GM19324 (cell line): Measurements from ENCODE around the gene PTX3.

Source experiments
- ATAC-seq: cut with Tn5 transposase; IDR thresholded peaks from one replicate; pipeline ENCODE4 v1.9.1; 2021; ENCODE audit warnings: mild to moderate bottlenecking, moderate library complexity; ENCODE audit not compliant: unreplicated experiment, low FRiP score

PTX3 gene

GRCh38 chr3:157420606-157421130, 16.0 kb upstream of the PTX3 start:
- no peak for ATAC-seq

GRCh38 chr3:157423337-157423736, 13.3 kb upstream of the PTX3 start:
- no peak for ATAC-seq

- ATAC-seq: no peak
Observed at GRCh38 chr3:157427901-157428300, 8.7 kb upstream of the PTX3 start.

GRCh38 chr3:157428853-157429252, 7.8 kb upstream of the PTX3 start:
- no peak for ATAC-seq

- ATAC-seq: no peak
Observed at GRCh38 chr3:157429708-157430107, 6.9 kb upstream of the PTX3 start.

GRCh38 chr3:157438194-157438730, 1.6 kb downstream of the PTX3 start:
- no peak for ATAC-seq

GRCh38 chr3:157441102-157441624, 4.5 kb downstream of the PTX3 start:
- no peak for ATAC-seq

GRCh38 chr3:157442729-157443128, 6.1 kb downstream of the PTX3 start:
- ATAC-seq: no peak

- no peak for ATAC-seq
Observed at GRCh38 chr3:157443905-157444796, 7.5 kb downstream of the PTX3 start.

- ATAC-seq: no peak
Observed at GRCh38 chr3:157444797-157445184, 8.1 kb downstream of the PTX3 start.

- ATAC-seq: no peak
Observed at GRCh38 chr3:157445857-157446256, 9.2 kb downstream of the PTX3 start.

GRCh38 chr3:157447026-157447694, 10.5 kb downstream of the PTX3 start:
- no peak for ATAC-seq

- no peak for ATAC-seq
Observed at GRCh38 chr3:157452097-157452496, 15.4 kb downstream of the PTX3 start.

GRCh38 chr3:157453824-157454223, 17.2 kb downstream of the PTX3 start:
- no peak for ATAC-seq

GRCh38 chr3:157459706-157460105, 23.1 kb downstream of the PTX3 start:
- ATAC-seq: no peak

GRCh38 chr3:157460253-157460652, 23.6 kb downstream of the PTX3 start:
- no peak for ATAC-seq

- no peak for ATAC-seq
Observed at GRCh38 chr3:157463816-157464215, 27.2 kb downstream of the PTX3 start.

GRCh38 chr3:157464321-157464720, 27.7 kb downstream of the PTX3 start:
- ATAC-seq: no peak

GRCh38 chr3:157465741-157466140, 29.1 kb downstream of the PTX3 start:
- no peak for ATAC-seq

GRCh38 chr3:157467200-157467599, 30.6 kb downstream of the PTX3 start:
- no peak for ATAC-seq
